ENCODE measurements around the gene ZNF407. TPM values are rescaled to one million over a fixed set of nuclear protein-coding genes. Genes with fewer than 3 reads are reported as not detected.

ZNF407 gene
- total and polyA plus RNA-seq, 2 of the 13 experiments (the other 11 are each of a cell fraction or from before 2014, with no cell fraction given) = 2.3 to 8.7 TPM

DNA sequence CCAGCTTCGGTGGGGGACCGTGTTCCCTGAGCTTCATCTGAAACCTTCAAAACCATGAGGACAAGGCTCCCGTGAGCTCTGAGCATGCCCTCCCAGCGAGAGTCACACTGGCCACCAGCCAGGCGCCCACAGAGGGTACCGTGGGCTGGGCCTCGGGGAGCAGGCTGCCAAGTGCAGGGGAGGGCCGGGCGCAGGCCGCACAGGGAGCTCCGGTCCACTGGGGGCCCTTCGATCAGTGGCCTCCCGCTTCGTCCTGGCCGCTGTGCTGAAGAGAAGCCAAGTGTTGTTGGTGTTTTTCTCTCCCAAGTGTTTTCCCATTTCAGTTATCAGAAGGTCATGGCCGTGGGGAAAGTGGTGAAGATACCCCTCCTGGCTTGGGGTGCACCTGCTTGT, 466.8 kb downstream of the ZNF407 start:
- ATAC-seq (no peak), DNase-seq (ENCODE audit: low spot score) (no peak), FAIRE-seq (no peak)
- no peak overlapping the region for H3K27ac ChIP-seq (ENCODE audit: extremely low read length, insufficient read depth, low read length)
- no peaks in the 10 kb centered on the region for H3K27me3 ChIP-seq (ENCODE audit: control insufficient read depth in 1 of 2, insufficient read depth in 2 of 2, low read length in 2 of 2)
- no peaks in the 10 kb centered on the region for H3K9me3 ChIP-seq (ENCODE audit: low read length)
- H2AFZ ChIP-seq (ENCODE audit: low read length) = no peak overlapping the region
- no peaks in the 10 kb centered on the region for H4K20me1 ChIP-seq (ENCODE audit: insufficient read depth, low read length)
- no peak overlapping the region for H3K4me2 ChIP-seq (ENCODE audit: low read depth, low read length)
- H3K4me1 ChIP-seq (ENCODE audit: insufficient read depth, low read length) = peaks cover 2% of the 10 kb centered on the region; the same call in 1 of the 2 replicates
- in situ Hi-C loops (cut with HindIII; ENCODE audit: extremely low pct_ligation_motif_present, low pct_unique_long_range_greater_than_20kb) = no loop called here
- TF ChIP-seq NAIF1 (CRISPR knock-in tag; IDR thresholded peaks at IDR 0.05; ENCODE audit: borderline replicate concordance) = no peak
- TF ChIP-seq ZNF264 (CRISPR knock-in tag; IDR thresholded peaks at IDR 0.05) = no peak
- TF ChIP-seq, protein P1, sequence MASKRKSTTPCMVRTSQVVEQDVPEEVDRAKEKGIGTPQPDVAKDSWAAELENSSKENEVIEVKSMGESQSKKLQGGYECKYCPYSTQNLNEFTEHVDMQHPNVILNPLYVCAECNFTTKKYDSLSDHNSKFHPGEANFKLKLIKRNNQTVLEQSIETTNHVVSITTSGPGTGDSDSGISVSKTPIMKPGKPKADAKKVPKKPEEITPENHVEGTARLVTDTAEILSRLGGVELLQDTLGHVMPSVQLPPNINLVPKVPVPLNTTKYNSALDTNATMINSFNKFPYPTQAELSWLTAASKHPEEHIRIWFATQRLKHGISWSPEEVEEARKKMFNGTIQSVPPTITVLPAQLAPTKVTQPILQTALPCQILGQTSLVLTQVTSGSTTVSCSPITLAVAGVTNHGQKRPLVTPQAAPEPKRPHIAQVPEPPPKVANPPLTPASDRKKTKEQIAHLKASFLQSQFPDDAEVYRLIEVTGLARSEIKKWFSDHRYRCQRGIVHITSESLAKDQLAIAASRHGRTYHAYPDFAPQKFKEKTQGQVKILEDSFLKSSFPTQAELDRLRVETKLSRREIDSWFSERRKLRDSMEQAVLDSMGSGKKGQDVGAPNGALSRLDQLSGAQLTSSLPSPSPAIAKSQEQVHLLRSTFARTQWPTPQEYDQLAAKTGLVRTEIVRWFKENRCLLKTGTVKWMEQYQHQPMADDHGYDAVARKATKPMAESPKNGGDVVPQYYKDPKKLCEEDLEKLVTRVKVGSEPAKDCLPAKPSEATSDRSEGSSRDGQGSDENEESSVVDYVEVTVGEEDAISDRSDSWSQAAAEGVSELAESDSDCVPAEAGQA (IDR thresholded peaks at IDR 0.05; ENCODE audit: low read depth) = no peak
- TF ChIP-seq, protein P1 (CRISPR knock-in tag; IDR thresholded peaks at IDR 0.05; ENCODE audit: borderline replicate concordance) = no peak
- no peak for TF ChIP-seq POLR2A (IDR thresholded peaks at IDR 0.05; ENCODE audit: insufficient read depth in 1 of 2, low read depth in 2 of 2, low read length in 2 of 2)
- no peak for TF ChIP-seq CBX1 (IDR thresholded peaks at IDR 0.05; ENCODE audit: low read depth)
- TF ChIP-seq, protein P2, sequence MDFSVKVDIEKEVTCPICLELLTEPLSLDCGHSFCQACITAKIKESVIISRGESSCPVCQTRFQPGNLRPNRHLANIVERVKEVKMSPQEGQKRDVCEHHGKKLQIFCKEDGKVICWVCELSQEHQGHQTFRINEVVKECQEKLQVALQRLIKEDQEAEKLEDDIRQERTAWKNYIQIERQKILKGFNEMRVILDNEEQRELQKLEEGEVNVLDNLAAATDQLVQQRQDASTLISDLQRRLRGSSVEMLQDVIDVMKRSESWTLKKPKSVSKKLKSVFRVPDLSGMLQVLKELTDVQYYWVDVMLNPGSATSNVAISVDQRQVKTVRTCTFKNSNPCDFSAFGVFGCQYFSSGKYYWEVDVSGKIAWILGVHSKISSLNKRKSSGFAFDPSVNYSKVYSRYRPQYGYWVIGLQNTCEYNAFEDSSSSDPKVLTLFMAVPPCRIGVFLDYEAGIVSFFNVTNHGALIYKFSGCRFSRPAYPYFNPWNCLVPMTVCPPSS (IDR thresholded peaks at IDR 0.05) = no peak
- TF ChIP-seq, protein P3, sequence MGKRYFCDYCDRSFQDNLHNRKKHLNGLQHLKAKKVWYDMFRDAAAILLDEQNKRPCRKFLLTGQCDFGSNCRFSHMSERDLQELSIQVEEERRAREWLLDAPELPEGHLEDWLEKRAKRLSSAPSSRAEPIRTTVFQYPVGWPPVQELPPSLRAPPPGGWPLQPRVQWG (CRISPR knock-in tag; IDR thresholded peaks at IDR 0.05; ENCODE audit: borderline replicate concordance, low read depth) = no peak
- no peak for TF ChIP-seq KMT2A (CRISPR knock-in tag; IDR thresholded peaks at IDR 0.05)
- TF ChIP-seq LCORL (IDR thresholded peaks at IDR 0.05) = no peak
- no peak for TF ChIP-seq LCORL (CRISPR knock-in tag; IDR thresholded peaks at IDR 0.05)
- no peak for TF ChIP-seq ZNF75D (CRISPR knock-in tag; IDR thresholded peaks at IDR 0.05; ENCODE audit: borderline replicate concordance)
- no peak for TF ChIP-seq ZMYM4 (CRISPR knock-in tag; IDR thresholded peaks at IDR 0.05)
- no peak for TF ChIP-seq FOXJ3 (CRISPR knock-in tag; IDR thresholded peaks at IDR 0.05; ENCODE audit: borderline replicate concordance)
- no peak for TF ChIP-seq BCL6 (CRISPR knock-in tag; IDR thresholded peaks at IDR 0.05)
- TF ChIP-seq KMT2B (CRISPR knock-in tag; IDR thresholded peaks at IDR 0.05) = no peak
- no peak for TF ChIP-seq ZNF205 (CRISPR knock-in tag; IDR thresholded peaks at IDR 0.05)
- no peak for TF ChIP-seq NKX3-1 (CRISPR knock-in tag; IDR thresholded peaks at IDR 0.05)
- no peak for TF ChIP-seq CHCHD3 (CRISPR knock-in tag; IDR thresholded peaks at IDR 0.05)
- no peak for TF ChIP-seq CREM (IDR thresholded peaks at IDR 0.05)
- no peak for TF ChIP-seq CREM (CRISPR knock-in tag; IDR thresholded peaks at IDR 0.05)
- 93% methylated on average over 6 of the region's 16 CpGs for WGBS (ENCODE audit: low lambda C conversion rate)
- H3K36me3 ChIP-seq (replicated peaks in 1 of 2; ENCODE audit: control insufficient read depth in 1 of 2, insufficient read depth in 2 of 2, low read length in 2 of 2) = peaks cover 0 to 1% of the 10 kb centered on the region in 2 experiments; a peak in 1 of 5 replicates
- no peak overlapping the region for H3K9ac ChIP-seq (ENCODE audit: insufficient read depth, low read depth, low read length)
- no peak overlapping the region for H3K4me3 ChIP-seq (replicated peaks in 1 of 3; ENCODE audit: insufficient read depth in 1 of 3, low read depth in 2 of 3, low read length in 3 of 3)
- intact Hi-C loops (cut with micrococcal nuclease; ENCODE audit: unreplicated experiment) = no loop called here
- ChIA-PET POLR2A (no interaction called here), CTCF (ENCODE audit: low intra/inter-chr PET ratio, low total read pairs) (no interaction called here)
- H3K79me2 ChIP-seq (ENCODE audit: insufficient read depth, low read length) = no peaks in the 10 kb centered on the region
- BruUV-seq (replicated peaks) = no TSS peak
